Activated CD4-positive, alpha-beta T cell treated with anti-CD3 and anti-CD28 coated beads for 24 hours (primary cell): ENCODE data around the gene HESX1.

ENCODE experiments used
- DNase-seq, 2 donors: peaks; one replicate each; pipeline ENCODE4 v3.0.0-alpha.2; 2020; ENCODE audit warnings: low read depth in 2 of 2

HESX1 gene

DNA sequence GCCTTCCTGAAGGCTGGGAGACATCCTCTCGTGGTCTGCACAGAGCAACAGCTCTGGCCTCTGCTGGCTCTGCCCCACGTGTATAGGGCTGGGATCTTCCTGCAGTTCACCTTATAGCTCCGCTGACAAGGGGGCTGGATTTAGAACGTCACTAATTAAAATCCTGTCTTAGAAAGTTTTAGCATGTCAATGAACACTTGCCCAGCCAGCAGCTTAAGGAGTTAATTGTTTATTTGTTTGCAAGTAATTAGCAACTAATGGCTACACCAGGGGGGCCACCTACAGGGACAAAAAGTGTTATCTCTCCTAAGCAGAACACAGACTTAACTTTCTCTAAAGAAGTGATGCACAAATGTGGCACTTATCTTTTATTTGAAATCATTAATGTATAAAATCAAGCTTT lies at the start of gene HESX1:
HESX1 (minus strand) TSS at position 84 of the 403 bp plus-strand sequence; CDS start at position 24, 60 bp downstream.
- DNase-seq, result no peak

DNA sequence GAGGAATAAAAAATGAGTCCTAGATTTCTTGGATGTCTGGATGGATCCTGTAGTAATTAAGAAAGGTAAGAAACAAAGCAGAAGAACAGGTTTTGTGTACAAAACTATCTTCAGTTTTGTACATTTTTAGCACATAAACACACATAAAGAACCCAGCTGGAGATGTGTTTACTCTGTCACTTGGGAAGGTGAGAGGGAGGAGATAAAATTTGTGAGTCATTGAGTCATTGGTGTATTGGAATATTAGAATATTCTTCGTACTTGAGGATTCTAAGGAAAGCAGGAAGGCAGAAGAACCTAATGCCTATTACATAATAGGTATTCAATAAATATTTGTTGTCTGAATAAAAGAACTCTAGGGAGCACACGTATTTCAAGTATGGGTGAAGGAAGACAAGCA lies 45.2 kb upstream of the HESX1 start:
- DNase-seq, result no peak

DNA sequence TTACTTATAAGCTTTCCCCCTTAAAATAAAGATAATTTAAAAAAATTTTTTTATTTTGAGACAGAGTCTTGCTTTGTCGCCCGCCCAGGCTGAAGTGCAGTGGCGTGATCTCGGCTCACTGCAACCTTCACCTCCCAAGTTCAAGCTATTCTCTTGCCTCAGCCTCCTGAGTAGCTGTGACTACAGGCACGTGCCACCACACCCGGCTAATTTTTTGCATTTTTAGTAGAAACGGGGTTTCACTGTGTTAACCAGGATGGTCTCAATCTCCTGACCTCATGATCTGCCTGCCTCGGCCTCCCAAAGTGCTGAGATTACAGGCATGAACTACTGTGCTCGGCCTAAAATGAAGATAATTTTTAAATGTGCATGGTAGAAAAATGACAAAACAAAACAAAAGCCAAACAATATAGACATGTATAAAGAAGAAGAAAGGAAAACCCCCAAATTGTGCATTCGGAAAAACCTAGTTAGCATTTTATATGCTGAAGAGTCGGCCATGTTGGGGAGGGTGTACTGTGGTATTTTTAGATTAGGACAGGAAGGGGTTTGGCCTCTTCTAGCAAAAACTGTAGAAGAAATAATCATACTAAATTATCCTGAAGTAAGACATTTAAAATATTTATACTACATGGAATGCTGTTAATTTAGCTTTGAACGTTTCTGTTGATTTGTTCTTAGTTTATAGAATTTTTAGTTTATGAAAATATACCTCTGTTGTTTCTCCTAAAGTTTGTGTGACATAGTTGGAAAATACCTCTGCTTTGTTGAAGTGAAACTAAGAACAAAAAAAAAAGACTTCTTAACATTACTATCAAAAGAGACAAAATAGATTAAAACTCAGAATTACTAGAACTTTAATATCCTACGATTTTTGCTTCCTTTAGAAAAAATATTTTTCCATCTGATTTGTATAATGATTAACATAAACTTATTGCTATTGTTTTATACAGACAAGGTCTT lies 35.1 kb upstream of the HESX1 start:
- DNase-seq, result no peak

DNA sequence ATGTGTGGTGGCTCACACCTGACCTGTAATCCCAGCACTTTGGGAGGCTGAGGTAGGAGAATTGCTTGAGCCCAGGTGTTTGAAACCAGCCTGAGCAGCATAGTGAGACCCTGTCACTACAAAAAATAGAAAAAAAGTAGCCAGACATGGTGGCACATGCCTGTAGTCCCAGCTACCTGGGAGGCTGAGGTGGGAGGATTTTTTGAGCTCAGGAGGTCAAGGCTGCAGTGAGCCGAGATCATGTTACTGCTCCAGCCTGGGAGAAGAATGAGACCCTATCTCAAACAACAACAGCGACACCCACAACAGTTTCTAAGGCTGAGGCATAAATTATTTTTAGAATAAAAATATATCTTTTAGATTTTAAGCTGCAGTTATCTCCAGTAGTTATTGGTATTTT lies 34.0 kb upstream of the HESX1 start:
- no peak for DNase-seq

DNA sequence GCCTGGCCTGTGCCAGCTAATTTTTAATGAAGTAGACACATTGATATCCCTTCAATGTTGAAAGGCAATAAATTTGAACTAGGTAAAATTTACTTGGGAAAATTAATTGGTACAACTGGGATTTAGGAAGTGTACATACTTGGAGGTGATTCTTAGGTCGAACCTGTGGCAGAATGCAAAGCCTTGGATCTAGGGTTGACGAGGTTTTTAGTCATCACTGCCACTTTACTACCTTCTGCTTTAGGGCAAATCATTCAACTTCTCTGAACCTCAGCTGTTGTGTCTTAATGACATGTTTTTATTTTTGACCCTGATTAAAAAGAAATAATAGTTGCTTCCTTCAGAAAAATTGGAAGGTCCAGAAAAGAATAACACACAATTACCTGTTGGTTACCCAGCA lies 30.2 kb upstream of the HESX1 start:
- no peak for DNase-seq

DNA sequence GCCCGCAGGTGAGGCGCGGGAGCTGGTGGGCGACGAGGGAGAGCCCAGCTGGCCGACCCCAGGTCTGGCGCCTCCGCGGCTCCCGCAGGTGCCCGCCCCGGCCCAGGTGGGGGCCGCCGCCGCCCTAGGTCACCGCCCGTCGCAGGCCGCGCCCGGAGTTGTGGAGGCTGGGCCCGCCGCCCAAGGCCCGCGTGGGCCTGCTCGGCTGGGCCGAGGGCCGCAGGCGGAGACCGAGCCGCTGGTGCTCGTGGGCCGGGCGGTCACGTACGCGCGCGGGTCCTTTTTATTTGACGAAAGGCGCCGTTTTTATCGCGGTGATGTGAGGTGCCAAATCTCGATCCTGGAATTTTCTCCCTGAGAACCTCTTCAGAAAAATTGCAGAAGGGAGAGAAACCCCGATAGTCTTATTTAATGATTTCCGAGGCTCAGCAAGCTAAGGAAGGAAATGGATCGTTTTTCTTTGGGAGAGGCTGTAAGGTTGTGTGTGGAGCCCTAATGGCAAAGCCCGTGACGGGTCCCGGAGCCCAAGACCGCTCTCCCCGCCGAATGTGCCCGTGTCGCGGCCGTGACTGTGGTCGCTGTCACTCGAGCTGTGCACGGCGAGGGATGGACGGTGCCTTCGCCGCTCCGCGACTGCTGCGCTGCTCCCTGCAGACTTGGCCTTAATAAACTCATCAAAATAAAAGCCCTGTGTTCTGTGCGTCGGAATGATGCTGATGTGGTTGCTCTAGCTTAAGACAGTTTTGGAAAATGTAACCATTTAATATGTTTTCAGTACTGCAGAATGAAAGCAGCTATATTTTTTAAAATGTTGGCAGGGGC lies 28.4 kb upstream of the HESX1 start:
- peak in 1 of 2 donors; percentile 16 for DNase-seq

DNA sequence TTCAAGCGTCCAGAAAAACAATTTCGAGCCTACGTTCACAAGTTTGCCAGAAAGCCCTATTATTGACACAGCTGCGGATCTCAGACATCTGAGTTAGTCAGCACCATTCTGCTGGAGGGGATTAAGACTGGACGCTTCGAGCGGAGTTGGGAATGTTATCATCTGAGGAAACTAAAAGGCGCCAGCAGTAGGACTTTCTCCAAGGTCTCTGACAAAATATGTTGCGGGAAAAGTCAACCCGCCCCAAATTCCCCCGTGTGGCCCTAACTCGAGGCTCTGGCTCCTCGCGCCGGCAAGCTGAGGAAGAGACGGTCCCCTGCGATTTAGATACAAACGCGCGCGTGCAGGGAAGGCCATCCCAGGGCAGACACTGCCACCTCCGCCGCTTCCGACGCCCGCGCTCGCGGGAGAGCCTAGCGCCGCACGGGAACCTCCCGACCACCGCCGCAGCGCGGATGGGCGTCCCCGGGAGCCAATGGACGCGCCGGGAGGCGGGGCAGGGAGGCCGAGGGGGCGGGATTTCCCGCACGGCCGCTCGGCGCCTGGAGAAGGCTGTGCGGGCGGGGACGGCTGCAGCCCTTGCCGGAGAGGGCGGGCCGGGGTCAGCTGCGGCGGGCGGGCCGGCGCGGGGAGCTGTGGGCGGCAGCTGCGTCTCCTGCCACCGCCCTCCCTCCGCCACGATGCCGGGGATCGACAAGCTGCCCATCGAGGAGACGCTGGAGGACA lies 27.6 kb upstream of the HESX1 start, which contains the start of gene APPL1:
APPL1 (plus strand) TSS at position 526 of the 726 bp plus-strand sequence; CDS start at position 681, 155 bp downstream.
- peak; percentile 81 to 88 for DNase-seq

DNA sequence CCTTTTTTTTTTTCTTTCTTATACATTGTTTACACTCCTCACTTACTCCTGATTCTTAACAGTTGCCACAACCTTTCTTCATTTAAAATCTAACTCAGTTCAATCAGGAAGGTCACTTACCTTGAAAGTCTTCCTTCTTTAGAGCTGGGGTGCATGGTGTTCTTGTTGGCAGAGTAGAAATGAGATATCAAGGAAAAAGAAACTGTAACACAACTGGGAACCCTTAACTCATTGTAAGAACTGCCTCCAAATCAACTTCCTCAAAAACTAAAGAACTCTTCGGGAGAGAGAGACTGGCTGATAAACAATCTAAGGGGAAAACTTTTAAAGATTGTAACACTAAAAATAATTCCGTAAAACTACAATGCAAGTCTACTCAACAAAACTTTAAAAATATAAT lies 26.4 kb upstream of the HESX1 start:
- no peak for DNase-seq

DNA sequence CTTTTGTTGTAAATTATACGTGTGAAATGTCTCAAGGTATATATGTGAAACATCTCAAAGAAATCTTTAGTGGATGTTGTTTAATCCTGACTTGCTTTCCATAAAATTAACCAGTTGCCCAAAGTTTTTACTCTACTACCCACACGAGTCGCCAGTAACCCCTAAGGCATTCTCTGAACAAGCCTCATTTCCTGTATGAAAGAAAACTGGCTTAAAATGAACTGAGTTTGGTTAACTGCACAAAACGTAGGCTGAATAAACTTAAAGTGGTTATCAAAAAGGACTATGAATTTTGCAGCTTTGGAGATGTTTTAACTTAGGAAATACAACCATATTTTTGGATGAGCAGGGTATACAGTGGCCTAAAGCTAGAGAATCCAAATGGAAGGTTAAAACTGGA lies 25.1 kb upstream of the HESX1 start:
- no peak for DNase-seq

DNA sequence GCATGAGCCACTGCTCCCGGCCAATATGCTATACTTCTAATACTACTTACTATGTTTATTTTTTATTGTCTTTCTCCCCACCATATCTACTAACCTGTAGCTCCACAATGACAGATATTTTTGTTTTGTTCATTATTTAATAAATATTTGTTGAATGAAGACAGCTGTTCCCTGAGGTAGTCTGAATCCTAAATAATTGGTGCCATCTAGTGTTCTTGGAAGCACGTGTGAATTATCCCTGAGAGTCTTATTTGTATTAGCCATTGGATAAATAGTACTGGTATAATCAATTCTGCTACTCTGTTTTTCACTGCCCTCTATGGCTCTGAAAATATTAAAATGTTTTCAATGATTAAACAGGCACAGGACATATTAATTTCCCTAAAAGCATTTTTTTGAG lies 22.1 kb upstream of the HESX1 start:
- no peak for DNase-seq

DNA sequence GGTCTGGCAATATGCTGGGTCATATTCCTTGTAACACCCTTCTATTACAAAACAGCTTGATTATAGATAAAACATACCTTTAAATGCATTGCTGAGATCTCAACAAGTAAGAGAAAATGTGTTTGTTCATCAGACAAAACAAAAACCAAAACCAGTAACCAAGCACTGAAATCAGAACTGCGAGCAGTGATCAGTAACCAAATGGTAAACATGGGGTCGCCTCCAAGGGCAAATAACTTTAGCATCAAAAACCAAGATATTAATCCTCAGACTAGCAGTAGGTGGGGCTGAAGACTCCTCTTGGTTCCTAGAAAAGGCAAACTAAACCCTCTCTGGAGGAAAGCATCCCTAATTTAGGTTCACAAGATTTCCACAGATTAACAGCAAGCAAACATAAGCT lies 6.6 kb upstream of the HESX1 start:
- DNase-seq, result no peak

DNA sequence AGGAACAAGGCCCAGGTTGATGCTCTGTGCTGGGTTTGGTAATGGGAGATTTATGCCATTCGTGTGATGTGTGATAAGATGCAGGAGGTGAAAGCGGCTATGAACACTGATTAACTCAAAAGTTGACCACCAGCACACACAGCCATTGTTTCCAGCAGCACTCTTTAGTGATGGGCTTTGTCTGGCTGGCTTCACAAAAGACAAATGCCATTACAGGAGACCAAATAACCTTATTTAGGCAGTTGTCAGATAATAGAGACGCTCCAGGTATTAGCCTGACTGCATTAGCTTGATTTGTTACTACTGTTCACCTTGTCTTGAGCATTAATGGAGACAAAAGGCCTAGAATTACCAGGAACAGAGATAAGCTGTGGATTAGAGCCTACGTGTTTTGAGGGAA lies 5.1 kb downstream of the HESX1 start:
- DNase-seq, result no peak

DNA sequence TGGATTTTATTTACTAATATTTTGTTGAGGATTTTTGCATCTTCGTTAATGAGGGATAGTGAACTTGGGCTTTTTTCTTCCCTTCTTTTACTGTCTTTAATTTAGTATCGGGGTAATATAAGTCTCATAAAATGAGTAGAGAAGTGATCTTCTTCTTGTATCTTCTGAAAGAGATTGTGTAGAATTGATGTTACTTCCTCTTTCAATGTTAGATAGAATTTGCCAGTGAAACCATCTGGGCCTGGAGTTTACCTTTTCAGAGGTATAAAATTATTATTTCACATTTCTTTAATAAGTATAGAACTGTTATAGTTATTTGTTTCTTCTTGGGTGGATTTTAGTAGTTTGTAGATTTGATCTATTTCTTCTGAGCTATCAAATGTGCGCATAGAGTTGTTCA lies 7.8 kb downstream of the HESX1 start:
- no peak for DNase-seq

DNA sequence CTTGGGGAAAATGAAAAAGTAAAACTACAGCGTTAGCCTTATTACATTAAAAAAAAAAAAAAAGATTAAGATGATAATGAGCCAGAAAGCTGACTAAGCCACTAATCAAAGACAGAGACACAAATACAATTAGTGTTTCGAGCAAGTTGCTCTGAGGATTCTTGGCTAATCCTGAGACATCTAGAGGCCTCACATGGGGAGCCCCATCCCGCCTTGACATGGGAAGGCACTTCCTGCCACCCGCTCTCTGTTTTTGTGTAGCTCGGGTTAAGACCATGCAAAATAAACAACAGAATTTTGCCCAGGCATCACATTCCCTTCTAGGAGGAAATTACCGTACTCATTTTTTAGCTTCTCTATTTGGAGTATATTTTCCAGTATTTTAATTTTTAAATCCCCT lies 15.3 kb downstream of the HESX1 start:
- DNase-seq, result no peak

DNA sequence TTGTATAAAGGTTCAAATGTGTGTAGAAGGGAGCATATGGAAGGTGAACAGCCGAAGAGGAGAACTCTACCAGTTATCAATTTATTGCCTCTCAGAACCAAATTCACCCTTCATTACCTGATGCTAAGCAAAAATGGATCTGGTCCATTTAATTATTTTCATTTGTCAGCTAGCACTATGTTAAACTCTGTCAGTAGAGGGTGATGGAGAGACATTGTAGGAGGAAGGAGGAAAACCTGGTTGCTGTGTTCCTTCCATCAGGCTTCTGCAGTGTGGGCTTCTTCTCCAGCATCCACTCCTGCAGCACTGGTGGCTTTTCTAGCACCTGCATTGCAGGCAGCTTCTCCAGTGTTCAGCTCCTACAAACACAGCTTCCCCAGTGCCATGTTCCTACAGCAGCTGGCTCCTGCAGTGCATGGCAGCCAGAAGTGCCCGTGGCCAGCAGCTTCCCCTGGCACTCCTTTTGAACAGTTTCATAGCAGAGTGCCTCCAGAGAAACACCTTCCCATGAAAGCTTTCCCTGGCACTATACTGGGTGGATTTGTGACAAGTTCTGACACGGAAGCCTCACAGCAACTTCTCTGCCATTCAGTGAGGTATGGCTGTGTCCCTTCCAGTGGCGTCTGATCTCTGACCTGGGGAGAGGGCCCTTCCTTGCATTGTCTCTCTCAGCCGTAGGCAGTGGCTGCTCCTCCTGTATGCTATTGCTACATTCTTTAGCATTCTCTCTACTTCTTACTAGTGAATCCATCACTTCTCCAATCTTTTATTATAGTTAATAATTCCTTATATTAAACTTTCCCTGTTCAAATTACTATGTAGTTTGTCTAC lies 20.0 kb downstream of the HESX1 start:
- no peak for DNase-seq

DNA sequence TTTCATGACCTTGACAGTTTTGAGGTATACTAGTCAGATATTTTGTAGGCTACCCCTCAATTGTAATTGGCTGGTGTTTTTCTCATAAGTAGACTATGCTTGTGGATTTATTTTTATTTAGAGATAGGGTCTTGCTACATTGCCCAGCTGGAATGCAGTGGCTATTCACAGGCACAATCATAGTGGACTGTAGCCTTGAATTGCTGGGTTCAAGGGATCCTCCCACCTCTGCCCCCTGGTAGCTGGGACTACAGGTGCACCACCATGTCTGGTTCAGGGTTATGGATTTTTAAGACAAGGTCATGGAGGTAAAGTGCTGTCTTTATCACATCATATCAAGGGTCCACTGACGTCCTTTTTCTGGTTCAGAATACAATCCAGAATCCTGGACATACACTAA lies 23.7 kb downstream of the HESX1 start:
- no peak for DNase-seq

DNA sequence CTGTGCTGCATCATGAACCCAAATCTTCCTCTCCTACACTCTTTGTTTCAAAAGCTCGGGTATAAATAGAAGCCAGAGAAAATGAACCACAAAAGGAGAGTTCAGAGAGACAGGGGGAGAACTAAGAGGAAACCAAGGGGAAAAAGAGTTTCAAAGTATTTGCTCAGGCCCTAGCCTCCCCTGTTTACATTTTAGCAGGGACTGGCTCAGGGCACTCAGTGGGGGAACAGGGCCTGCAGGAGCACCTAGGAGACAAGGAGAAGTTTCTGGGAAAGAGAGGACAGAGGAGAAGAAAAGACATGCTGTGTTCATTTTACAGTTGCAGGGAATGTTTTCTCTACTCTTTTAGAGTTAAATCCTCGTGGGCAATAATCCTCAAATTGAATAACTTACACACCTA lies 26.1 kb downstream of the HESX1 start:
- no peak for DNase-seq

DNA sequence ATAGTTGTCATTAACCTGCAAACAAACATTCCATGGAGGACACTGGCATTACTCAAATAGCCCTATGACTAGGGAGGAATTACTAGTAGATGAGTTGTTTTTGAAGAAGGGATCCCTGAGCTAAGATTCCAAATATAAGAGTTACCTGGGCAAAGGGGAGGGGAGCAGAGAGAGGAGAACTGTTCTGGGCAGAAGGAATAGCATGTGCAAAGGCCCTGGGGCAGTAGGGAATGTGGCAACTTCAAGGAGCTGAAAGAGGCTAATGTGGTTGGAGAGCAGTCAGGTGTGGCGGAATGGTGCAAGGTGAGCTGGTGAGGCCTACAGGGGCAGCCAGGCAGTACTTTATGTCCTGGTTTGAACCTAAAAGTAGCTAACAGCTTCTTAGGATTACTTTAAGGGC lies 28.8 kb downstream of the HESX1 start:
- DNase-seq, result no peak

DNA sequence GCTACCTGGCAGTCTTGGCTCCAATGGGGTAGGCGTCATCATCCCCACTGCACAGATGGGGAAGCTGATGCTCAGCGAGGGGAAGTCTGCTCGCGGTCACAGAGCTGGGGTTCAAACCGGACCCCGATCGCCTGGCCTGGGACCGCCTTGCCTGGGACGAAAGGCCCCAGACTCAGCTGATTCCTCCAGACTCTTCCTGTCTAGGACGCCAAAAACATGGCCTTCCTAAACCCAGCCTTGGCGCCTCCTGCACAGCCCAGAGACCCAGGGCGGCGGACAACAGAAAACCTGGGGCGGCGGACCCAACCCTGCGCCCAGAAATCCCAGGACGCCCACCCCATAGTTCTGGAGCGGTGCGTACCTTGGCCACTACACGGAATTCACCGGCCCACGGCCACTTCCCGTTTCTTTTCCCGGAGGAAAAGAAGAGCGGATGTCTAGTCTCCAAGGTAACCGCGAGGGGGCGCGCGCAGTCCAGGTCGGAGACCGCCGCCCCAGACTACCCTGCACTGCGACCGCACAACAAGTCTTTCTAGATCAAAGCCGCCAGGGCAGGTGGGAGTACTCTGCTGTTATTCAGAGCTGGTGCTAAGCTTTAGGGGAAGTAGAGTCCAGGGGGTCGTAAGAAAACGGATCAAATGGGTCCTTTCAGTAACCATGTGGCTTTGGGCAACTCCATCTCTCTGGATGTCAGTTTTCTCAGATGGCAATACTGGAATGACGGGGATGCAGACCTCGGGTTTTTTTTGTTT lies 29.7 kb downstream of the HESX1 start:
- DNase-seq, result peak; percentile 49 to 60

DNA sequence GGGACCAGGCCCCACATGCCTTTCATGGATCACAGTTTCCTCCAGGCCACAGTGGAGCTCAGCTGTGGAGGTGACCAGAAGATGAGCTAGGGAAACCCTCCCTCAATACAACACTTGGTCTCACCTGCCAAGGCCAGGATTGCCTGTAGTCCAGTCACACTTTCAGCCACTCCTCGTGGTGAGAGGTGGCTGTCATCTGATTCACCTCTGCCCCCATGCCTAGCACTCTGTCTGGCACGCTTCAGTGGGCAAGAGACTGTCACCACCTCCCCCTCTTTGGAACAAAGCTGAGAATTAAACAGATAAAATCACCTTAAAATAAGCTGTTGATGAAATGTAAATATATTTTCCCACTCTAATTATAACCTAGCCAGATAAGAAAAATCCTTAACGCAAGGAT lies 30.7 kb downstream of the HESX1 start:
- DNase-seq, result no peak
